Putamen (tissue), 1 donor: ENCODE data around the gene TLR5.
"Not testable (repeated sequence)": the region's sequence is repeated elsewhere in the genome, so short reads cannot be mapped to it uniquely, and the experiment has no call there.

Experiments used
- DNase-seq: peaks from one replicate; pipeline ENCODE4 v3.0.0-alpha.2; 2016; ENCODE audit warnings: low spot score

Gene TLR5

DNA sequence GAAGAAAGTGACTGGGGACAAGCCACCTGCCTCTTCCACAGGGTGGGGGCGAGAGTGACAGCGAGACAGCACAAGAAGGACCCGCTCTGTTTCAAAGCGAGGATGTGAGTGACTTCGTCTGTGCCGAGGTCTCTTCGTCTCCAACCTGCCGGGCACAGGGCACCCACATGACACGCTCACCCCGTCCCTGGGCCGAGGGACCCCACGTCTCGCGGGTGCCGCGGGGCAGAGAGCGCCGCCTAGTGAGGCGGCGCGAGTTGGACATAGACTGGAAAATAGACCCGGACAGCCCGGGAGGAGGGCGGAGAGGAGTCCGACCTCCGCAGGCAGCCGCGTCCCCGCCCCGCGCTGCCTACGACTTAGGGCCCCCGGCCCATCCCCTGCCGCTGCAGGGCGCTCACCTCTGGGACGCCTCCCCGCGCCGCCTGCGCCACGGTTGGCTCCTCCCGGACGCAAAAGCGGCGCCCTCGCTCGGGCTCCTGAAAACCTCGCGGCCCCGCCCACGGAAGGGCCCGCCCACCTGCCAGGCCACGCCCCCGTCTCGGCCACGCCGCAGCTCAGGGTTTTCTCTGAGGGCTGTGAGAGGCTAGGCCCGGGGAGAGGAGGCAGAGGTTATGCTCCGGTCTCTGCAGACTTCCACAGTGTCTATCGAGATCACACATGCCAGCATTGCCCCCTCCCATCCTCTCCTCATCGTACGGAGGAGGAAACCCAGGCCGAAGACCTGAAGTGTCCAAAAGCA lies at the start of gene TLR5:
Gene TLR5 (minus strand): TSS at position 454 of the 742 bp plus-strand sequence. CDS start 30,217 bp downstream, outside the sequence.
- DNase-seq = peak; percentile 64

DNA sequence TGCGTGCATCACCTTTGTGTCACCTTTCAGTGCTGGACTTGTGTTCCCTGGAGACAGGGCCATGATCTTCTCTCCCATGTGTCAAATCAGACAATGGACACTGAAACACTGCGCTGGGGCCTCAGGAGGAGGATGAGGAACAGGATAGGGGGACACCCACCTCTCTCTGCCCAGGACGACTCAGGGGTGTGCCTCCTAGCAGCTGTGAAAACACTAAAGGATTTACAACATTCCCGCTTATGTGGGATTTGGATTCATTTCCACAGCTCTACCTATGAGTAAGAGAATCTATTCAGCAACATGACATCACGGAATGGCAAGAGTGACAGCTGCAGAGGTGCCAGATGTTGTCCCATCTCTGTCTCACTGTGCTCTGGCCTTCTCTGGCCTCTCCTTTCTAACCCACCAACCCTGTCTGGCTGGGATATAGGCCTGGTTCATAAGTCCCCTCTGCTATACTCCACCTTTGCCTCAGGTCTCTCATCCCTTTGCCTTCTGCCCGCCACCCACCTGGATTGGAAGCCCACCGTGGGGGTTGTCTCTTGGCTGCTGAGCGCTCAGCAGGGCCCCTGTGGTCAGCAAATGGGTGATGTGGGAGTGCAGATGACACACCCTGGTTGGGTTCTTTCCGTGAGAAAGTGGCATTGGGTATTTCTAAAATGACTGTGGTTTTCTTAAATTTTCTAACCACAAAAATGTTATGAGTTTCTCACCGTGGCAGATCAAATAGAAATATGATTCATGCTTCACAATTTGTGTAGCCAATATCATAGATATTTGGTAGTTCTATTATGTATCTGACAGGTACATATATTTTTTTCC lies 47.1 kb upstream of the TLR5 start:
- no peak for DNase-seq

GRCh38 chr1:223189525-223189902 lies 46.5 kb upstream of the TLR5 start:
- no peak for DNase-seq

DNA sequence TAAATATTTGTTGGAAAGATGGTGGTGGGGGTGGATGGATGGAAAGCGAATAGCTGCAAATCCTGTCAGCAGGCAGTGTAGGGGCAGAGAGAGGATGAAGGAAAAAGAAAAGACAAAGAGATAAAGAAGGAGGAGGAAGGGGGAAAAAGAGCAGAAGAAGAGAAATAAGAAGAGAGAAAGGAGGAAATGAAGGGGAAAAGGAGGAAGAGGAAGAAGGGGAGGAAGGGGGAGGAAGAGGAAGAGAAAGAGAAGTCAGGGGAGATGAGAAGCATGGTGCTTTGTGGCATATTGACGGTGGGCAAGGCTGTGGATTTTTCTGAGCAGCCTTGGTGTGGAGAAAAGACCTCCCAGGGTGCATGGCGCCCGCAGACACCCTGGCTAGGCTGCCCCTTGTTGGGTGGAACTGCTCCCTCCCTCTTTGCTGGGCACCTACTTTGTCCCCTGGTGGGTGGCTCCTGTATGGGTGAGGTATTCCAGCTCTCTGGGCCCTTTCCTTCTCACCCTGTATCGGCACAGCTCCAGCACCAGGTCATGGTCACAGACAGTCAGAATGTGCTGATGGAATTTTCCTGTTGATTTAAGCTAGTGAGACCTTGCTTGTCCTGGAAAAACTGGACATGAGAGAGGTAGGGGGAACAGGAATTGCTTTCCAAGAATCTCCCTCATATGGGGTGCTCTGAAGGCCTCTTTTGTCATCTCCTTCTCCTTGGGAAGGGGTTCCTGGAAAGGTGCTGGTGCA lies 45.7 kb upstream of the TLR5 start:
- no peak for DNase-seq

DNA sequence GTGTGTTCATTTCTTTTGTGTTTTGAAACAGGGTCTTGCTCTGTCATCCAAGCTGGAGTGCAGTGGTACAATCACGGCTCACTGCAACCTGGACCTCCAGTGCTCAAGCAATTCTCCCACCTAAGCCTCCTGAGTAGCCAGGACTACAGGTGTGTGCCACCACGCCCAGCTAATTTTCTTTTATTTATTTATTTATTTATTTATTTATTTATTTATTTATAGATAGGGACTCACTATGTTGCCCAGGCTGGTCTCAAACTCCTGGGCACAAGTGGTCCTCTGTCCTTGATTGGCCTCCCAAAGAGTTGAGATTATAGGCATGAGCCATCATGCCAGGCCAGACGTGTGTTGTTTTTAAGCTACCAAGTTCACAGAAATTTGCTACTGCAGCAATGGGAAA lies 43.8 kb upstream of the TLR5 start:
- DNase-seq = no peak

DNA sequence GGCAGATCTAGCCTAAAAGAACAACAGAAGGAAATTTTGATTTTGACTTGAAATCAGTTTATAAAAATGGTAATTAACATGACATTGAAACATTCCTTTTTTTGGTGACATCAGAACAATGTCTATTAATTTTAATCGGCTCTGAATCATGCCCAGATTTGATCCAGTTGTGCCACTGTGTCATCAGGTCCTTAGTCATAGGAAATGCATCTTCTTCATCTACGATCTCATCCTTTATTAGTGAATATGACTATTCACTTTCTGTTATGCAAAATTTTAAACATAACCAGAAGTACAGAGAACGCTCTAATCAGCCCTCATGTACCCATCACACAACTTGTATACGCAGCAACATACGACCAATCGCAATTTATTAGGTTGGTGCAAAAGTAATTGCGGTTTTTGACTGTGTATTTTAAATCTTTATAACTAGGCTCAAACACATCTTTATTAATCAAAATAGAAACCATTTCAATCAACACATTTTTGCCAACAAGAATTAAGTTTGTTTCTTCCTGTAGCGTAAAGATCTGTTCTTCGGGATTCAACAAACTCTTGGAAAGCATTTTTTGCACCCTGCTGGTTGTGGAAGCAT lies 40.3 kb upstream of the TLR5 start:
- DNase-seq = no peak

DNA sequence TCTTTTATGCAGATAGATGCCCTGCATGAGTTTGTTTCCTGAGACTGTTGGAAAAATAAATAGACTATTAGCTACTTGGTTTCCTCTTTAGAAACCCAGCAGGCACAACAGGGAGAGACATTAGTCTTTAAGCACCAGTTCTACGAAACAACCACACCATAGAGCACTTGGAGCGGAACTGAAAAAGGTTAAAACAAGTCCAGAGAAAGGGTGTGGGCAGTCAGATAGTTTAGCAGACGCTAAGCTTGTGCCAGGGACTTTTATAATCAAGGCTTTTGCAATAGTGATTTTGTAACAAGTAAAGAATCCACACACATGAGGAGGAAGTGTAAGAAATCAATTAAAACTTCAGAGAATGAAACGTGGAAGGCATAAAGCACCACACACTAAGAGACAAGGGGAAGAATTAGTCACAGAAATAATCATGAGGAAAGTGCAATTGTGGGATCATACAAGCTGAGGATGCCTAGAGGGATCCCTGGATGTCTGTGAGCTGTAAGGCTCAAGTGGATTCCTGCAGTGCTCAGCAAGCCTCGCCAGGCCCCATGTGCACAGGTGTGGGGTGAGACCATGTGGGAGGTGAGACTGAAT lies 37.8 kb upstream of the TLR5 start:
- DNase-seq = peak; percentile 38

- DNase-seq = no peak
Measured at GRCh38 chr1:223179786-223180185, 36.7 kb upstream of the TLR5 start.

GRCh38 chr1:223179280-223179679 lies 36.2 kb upstream of the TLR5 start:
- no peak for DNase-seq

GRCh38 chr1:223177681-223178080 lies 34.6 kb upstream of the TLR5 start:
- DNase-seq = peak; percentile 43

DNA sequence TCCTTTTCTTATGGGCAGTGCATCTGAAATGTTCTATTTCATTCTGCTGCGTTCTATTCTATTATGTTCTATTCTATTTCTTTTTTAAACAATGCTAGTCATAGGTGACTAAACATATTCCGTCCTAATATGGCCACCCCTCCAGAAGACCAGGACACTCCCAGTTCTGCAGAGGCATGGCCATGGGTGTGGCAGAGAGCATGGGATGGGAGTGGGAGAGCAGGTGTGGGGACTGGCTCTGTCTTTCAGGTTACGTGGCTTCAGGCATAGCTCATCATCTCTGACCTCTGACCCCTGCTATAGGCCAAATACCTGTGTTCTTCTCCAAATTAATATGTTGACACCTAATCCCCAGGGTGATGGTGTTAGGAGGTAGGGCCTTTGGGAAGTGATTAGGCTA lies 33.4 kb upstream of the TLR5 start:
- DNase-seq = no peak

DNA sequence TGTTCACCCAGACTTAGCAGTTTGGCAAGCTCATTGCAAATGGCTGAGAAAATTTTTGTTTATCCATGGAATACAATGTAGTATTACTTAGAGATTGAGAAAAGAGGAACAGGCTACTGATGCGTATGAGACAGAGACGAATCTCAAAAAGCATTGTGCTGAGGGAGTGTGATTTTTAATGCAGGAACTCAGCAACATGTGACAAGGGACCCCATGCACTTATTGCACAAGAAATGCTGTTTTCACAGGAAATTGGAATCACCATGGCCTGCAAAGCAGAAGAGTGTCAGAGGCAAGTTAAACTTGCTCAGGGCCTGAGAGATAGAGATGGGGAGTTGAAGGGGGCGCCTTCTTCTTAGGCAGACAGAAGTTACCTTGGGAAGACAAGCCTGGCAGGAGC lies 32.6 kb upstream of the TLR5 start:
- DNase-seq = peak; percentile 29

DNA sequence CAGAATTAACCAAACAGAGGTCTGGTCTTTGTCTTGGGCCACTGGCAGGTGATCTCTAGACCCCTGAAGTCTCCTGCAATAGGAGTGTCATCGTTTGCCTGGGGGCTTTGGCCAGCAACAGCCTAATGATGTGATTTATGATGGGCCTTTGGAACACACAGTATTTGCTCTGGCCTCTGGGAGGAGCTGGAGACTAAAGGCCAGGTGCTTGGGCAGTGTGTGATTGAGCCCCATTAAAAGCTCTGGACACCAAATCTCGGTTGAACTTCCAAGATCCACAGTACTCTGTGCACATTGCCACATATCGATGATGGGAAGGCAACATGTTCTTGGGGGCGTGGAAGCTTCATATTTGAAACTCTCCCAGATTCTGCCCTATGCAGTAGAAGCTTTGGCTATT lies 32.0 kb upstream of the TLR5 start:
- no peak for DNase-seq

DNA sequence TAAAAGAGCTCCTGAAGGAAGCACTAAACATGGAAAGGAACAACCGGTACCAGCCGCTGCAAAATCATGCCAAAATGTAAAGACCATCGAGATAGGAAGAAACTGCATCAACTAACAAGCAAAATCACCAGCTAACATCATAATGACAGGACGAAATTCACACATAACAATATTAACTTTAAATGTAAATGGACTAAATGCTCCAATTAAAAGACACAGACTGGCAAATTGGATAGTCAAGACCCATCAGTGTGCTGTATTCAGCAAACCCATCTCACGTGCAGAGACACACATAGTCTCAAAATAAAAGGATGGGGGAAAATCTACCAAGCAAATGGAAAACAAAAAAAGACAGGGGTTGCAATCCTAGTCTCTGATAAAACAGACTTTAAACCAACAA lies 26.4 kb upstream of the TLR5 start:
- DNase-seq = not testable (repeated sequence)

DNA sequence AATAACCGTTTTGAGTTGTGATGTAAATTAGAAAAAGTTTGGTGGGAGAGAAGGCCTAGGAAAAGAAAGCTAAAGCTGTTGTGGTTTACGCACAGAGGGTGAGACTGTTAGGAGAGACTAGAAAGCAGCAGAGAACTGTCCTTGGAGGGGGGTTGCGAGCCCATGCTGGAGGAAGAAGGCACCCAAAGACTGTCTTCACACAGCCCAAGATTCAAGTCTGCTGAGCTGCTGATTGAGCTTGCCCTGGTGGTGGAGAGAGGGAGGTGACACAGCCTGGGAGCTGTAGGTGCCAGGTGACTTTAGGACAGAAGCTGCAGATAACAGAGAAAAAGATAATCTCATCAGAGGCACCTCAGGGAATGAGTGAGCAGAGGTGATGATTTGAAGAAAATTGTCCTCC lies 18.3 kb upstream of the TLR5 start:
- DNase-seq = no peak

DNA sequence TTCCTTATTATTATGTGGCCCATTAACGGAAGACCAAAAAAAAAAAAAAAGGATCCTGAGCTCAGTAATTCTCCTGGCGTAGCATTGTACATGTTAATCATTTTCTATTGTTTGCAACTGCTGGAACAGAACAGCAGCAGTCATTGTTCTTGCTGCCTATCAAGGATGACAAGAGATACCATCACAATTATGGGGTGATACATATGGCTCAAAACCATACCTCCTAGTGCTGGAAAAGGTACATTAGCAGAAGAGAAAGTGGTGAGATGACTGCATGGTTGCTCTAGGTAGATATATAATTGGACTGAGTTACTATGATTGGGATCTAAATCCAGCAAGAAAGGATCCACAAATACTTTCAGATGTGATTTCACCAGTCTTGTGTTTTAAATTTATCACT lies 13.3 kb upstream of the TLR5 start:
- no peak for DNase-seq

DNA sequence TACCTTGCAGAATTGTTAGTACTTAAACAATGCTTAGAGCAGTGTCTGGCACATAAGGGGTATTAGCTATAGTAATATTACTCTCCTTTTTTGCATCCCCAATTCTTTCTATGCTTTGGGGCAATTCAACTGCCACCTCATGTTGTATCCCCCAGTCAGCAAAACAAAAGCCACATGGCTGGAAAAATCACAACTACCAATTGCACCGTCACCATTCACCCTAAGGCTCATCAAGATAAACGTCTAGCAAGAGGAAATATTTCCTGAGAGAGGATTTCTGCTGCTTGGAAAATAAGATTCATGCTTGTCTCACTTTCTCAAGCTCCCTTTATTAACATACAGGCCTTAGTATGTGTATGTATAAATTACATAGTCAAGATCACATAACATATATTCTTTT lies 12.1 kb upstream of the TLR5 start:
- no peak for DNase-seq

- no peak for DNase-seq
Measured at GRCh38 chr1:223153177-223154119, 10.4 kb upstream of the TLR5 start.

GRCh38 chr1:223152399-223152798 lies 9.4 kb upstream of the TLR5 start:
- no peak for DNase-seq

GRCh38 chr1:223150443-223150842 lies 7.4 kb upstream of the TLR5 start:
- DNase-seq = no peak

DNA sequence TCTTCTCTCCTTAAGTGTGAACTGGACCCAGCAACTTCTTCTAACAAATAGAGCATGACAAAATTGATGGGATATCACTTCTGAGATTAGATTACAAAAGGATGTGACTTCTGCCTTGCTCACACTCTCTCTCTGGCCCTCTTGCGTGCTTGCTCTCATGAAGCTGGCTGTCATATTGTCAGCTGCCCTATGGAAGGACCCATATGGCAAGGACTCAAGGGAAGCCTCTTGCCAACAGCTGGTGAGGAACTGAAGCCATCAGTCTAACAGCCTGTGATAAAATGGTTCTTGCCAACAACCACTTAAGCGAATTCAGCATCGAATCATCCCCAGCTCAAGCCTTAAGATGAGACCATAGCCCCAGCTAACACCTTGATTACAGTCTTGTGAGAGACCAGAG lies 4.8 kb upstream of the TLR5 start:
- no peak for DNase-seq
